Umbilical cord (tissue), 2 donors: ENCODE measurements around the gene KLF7. TPM values are rescaled to one million over a fixed set of nuclear protein-coding genes. Genes with fewer than 3 reads are reported as not detected.

ENCODE experiments used
- DNase-seq: peaks from one replicate; pipeline ENCODE4 v3.0.0-alpha.2; 2015; ENCODE audit warnings: low spot score
- total RNA-seq: library from RNA; depleted of rRNA; stranded (reverse); fragments of >200 nt; gene quantifications from one replicate; pipeline ENCODE4 v1.2.3, GENCODE V29; 2014; ENCODE audit warnings: low replicate concordance; ENCODE audit not compliant: insufficient read depth

KLF7 gene
- total RNA-seq, 1 donor from 2014 or later: 29.1 TPM

DNA sequence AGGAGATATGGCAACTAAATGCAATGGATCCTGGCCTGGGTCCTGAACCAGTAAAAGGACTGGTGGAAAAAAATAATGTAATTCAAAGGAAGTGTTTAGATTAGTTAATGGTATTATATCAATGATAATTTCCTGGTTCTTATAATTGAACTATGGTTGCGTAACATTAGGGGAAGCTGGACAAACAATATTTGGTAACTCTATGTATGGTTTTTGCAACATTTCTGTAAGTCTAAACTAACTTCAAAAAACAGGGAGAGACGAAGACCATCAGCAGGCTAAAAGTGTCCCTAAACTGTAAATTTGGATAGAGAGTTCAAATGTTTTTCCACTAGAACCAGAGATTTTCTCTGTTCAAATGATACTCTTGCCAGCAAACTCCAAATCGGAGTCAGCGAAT is 36.9 kb downstream of the KLF7 start:
- DNase-seq: no peak

DNA sequence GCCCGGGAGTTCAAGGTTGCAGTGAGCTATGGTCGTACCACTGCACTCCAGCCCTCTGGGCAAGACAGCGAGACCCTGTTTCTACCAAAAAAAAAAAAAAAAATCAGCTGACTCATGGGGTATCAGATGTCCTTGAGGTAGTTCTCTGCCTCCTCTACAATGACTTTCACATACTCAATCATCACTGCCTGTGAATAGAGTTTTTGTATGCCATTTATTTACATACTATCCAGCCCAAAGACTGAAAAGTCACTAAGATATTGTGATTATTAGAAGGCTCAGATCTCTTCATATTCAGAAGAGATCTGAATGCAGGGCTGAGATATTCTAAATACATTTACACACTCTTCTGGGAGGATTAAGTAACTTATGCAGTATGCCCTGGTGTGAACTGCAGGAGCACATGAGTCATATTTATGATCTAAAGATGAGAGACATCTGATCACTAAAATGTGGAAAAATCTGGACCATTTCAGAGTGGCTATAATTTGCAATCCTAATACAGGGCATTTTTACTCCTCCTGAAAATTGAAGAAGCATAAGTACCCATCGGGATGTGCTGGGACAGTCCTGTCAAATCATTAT is 38.9 kb downstream of the KLF7 start:
- DNase-seq: no peak

DNA sequence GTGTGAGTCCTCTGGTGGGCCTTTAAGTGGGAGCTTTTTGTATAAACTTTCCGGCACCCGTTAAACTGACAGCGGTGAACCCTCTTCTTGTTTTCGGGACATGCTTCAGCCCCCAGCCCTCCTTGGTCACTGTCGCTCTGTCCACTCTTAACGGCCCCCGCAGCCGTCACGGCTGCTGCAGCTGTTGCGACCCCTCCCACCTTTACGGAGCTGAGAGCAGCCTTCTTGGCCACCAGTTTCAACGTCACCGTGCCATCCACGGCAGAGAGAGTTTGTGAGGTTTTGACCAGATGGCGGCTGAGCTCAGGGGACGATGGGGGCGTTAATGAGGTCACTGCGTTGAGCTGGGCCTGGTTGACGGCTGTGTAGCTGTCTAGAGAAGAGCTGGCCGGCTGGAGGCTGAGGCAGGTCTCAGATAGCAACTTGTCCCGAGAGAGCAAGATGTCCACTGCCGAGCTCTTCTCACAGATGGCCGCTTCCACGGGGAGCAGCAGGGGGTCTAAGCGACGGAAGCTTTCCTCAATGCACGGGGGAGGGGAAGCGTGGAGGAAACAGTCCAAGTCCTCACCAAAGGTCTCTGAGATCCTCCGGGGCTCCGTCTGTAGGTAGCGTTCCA is 41.9 kb downstream of the KLF7 start:
- DNase-seq: no peak

DNA sequence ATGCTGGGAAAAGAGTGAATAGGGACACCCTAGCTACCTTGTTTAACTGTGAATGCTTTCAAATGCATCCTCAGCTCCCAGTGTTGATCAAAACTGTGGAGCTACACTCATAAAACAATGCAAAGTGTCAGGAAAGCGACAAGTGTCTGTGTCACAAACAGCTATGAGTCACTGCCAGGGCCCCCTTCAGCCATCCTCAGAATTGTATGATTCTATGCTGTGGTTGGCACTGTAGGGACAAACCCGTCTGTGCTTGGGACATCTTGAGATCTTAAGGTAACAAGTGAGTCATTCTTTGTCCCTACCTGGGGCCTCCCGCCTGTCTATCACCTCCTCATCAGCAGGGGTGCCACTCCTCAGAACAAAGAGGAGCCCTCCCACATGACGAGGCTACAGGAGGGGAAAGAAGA is 42.4 kb downstream of the KLF7 start:
- no peak for DNase-seq

DNA sequence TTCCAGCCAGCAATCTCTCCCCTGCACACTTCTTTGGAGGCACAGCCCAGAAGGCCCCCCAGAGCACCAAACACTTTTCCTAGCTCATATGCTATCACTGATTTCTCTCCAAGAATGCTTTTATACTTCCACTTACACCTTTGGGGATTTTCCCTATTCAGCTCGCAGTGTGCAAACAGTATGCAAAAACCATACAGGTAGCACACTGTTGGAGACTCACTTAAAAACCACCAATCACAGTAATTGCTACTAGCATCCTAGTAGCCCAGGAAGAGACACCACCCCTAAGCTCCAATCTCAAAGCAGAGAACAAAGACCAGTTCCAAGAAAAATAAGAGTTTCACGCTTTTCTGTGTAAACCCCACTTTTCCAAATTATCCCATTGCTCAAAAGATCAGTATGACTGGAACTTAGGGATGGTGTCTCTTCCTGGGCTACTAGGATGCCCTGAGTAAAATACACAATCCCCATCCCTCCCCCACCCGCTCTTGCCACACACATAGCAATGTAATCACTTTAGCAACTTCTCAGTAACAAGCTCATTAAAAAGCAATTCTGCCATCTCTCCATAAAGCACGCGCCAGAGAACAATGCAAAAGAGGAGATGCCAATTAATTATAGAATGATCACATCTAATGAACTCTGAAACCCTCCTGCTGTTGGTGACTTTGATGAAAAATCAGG is 43.0 kb downstream of the KLF7 start:
- DNase-seq: no peak

DNA sequence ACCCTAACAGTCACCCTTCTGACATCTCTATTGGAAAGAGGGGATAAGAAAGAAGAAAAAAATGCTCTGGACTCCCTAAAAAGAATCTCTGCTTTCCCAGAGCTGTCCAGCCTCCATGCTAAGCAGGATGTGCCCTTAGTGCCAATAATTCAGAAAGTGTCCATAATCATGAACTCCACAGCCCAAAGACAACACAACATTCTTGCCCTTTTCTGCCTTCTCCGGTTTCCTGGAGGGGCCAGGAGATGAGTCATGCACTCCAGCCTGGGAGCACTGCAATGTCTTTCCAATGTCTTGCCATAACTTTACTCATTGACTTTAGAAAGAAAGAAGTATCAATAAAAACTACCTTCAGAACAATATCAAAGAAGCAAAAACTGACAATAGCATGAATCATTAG is 44.0 kb downstream of the KLF7 start:
- no peak for DNase-seq

DNA sequence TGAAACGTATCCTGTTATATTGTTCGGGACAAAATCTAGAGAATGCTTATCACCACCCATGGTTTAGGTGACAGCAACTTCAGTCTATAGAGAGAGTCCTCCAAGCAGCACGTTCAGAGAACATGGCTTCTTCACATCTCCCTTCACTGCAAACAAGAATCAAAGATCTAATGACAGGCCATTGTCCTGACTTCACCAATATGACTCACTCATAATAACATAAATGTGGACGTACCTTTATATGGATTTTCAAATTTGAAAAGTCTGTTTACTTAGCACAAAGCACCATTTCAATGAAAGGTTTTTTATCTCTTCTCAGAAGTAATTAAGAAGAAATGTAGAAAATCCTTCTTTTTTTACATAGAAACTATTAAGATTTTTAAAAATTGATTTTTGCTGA is 46.7 kb downstream of the KLF7 start:
- no peak for DNase-seq

DNA sequence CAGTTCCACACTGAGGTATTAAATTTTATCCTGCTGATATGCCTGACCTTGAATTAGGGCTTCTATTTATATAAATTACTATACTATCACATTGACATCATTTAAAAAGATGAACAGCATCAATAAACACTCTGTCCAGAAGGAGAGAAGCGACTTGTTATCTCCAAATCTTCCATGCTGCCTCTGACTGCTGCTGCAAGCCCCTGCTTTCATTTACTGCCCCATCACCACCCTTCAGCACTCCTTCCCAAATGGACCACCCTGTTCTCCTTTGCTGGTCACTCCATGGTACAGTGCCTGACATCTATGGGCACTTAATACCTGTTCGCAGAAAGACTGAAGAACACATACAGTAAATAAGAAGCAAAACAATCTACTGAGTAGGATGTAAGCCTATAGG is 48.1 kb downstream of the KLF7 start:
- DNase-seq: no peak

DNA sequence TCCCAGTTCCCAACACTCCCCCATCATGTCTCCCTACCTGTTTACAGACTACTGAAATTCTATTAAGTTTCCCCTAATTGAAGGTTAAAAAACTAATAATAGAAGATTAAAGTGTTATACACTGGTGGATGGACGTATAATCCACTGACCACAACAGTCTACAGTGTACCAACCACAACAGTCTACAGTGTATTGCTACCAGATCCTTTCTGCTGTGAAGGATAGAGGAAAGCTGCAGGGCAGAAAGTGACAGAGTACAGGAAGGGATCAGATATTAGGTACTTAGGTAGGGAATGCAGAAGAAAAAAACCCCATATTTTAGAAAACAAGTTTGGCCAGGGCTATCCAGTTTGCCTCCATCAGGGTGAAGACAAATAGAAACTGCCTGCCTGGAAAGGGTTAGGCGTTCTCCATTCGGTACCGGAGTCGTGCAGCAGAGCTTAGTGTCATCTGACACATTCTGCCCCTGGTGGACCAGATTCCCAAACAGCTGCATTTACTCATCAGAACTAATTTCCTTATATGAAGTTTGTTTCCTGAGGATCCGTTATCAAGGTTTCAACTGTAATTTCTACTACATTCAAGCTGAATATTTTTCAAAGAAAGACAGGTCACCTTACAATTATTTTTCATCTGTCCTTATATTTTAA is 49.9 kb downstream of the KLF7 start:
- DNase-seq: no peak

DNA sequence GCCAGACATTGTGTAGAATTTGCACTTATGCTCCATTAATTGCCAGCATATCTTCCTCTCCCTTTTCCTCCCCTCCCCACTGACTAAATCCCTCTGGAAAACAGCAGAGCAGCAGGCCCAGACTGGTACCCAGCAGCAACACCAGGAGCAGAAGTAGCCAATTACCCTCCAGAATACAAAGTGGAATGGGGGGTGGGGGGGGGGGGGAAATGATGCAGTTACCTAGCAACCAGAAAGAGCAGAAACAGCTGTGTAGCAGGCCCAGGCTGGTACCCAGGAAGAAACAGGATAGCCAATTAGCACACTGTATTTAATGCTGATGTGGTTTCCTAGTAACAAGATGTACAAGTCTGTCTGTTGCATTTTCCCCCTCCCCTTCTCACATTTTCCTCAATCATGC is 52.3 kb downstream of the KLF7 start:
- no peak for DNase-seq

DNA sequence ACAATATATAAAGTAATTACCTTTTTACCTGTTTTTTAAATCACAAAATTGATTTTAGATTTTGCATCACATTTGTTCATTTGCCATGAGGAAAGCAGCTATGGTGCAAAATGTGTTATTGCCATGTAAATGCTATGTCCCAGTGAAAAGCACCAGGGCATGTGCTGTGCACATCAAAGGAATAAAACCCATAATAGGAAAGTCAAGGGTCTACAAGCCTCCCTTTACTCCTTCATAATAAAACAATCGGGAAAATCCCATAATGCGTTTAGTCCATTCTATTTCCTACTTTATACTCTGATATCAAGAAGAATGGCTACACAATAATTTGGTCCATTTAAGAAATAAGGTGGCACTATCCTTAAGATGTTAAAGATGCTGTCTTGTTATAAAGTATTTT is 53.0 kb downstream of the KLF7 start:
- DNase-seq: no peak

DNA sequence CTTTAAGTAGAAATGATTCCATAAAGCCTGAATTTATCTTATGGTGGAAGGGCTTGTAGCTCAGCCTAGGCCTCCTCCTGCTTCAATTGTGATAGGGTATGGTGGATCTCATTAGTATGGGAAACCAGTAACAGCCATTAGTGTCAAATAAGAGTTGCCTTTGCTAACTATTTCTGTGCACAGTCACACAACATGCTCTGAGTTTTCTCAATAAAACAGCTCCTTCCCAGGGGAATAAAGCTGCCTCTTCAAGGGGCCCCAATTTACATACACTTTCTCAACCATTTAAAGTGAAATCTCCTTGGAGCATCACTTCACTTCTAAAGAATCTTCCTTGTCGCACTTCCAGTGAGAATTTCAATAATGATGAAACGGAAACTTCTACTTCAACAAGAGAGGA is 53.4 kb downstream of the KLF7 start:
- DNase-seq: no peak

DNA sequence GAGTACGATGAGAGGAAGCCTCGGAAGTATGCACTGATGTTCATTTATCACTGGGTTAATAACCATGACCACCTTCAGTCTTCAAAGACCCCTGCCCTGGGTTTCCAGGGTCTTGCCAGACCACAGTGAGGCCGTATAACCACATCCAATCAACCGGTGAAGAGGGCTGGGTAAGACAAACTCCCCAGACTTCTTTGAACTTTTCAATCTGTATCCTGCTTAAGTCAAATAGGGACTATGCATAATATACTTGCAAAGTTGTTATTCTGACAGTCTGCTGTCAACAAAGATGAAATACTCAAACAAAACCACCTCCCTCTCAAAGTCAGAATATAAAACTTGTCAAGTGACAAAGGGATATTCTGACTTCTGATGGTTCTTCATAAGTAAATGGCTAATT is 54.0 kb downstream of the KLF7 start:
- no peak for DNase-seq

DNA sequence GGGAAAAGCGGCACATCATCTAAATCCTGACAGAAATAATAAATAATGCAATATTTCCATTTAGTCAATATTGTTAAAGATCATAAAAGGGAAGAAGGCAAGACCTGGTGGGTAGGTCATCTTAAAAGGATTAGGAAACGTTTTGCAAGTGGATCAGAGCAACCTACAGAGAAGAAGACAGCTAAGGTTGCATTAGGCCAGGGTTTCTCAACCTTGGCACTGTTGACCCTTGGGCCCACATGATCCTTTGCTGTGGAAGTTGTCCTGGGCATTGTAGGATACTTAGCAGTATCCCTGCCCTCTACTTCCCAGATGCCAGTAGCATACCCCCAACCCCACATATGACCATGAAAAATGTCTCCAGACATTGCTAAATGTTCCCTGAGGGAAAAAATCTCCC is 55.0 kb downstream of the KLF7 start:
- no peak for DNase-seq

DNA sequence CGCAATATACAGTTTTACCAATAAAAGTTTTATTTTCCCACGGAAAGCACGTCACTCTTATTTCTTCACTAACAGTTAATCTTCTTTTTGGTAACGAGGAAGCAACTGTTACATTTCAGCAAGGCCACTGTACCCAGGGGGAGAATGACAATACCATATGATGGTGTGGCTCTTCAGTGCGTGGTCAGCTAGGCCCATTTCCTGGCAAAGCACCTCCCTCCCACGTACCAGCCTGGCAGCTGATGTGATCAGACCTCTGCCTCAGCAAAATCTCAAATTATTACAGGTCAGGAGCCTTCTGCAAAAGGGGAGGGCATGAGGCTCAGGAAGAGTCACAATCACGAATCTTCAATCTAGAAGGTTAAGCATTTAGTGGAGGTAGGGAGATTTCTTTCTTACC is 55.4 kb downstream of the KLF7 start:
- no peak for DNase-seq

DNA sequence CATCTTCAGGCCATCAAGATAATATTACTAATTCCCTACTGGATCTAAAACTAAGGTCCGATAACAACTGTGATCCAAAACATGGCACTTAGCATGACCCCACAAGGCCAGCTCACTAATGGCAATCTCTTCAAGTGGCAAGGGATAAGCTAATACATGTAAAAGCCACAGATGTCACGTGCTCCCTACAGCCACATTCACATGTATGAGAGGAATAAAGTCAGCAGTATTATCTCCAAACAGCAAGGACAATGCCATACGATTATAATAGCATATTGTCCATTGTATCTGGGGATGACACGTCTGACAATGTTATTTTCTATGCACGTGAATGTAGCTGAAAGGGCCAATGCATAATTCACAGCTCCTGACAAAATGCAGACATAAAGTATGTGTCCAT is 56.0 kb downstream of the KLF7 start:
- no peak for DNase-seq

DNA sequence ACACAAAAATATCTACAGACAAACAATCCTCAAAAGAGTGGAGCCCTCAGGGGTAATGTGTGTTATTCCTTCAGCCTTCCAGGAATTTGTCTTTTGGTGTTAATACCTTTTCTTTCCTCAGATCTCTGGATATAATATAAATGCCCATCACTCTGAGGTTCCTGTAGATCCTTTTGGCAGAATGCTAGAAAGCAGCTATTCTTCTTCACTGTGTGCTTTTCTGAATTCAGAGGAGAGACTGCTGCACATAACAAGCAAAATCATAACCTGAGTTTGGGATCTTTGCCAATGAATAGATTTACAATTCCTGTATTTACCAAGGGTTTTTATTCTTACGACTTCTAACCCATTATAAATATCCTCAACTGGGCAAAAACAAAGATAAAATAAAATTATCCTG is 57.3 kb downstream of the KLF7 start:
- DNase-seq: no peak

DNA sequence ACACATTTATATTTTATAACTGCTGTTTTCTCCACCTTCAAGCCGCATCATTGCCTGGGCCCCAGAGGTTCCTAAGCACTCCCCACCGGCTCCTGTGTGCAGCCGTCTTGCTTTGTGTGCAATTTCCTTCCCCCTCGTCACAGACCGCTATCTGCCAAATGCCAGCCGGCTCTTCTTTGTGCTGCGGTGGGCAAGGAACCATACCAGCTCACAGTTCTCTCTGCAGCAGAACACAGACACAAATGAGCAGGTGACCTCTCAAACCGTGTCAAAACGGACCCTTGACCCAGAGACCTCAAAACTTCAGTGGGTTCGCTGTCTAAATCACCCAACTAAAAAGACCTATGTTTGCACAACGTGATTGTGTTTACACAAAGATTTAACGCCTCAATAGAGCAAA is 58.2 kb downstream of the KLF7 start:
- DNase-seq: no peak

DNA sequence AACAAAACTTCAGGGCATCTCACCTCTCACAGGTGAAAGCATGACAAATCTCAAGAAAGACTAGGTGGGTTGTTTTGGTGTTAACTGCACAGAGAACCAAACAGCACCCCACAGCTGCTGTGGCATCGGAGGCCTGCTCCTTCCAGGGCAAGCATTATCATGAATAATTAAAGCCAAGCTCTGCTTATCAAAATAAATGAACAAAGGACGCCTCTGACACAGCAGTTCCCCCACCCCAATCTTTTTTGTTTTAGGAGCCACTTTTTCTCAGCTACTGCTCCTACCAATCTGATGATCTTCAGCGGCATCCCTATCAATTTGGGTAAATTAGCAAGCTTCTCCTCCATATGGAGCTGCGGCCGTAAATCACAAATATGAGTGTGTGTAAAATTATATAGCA is 58.6 kb downstream of the KLF7 start:
- DNase-seq: no peak

DNA sequence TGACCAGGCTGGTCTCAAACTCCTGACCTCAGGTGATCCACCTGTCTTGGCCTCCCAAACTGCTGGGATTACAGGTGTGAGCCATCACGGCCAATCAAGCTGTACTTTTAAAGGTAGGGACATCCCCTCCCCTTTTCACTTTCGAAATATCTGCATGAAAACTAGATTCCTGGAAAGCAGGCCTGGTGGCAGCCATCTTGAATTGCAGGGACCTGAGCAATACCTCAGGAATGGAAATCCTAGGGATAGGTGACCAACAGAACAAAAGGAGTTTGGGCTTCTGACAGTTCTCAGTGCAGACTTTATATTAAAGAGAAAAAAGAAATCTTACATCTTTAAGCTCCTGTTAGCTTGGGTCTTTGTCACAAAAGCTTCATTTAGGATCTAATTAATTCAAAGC is 62.6 kb downstream of the KLF7 start:
- no peak for DNase-seq

DNA sequence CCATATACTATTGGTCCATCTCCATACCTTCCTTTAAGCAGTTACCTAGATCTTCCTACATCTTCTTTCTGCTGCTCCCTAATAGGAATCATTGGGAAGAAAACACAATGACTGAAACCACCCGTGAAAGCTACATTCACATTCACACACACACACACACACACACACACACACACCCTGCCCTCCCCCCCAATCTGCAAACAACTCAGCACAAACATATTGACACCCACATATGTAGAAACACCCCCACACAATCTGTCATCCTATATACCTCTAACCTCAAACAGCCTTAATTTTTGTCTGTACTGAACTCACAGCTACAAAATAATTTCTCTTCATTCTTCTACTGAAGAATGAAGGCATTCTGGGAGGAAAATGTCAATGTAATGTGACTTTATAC is 63.8 kb downstream of the KLF7 start:
- DNase-seq: no peak

DNA sequence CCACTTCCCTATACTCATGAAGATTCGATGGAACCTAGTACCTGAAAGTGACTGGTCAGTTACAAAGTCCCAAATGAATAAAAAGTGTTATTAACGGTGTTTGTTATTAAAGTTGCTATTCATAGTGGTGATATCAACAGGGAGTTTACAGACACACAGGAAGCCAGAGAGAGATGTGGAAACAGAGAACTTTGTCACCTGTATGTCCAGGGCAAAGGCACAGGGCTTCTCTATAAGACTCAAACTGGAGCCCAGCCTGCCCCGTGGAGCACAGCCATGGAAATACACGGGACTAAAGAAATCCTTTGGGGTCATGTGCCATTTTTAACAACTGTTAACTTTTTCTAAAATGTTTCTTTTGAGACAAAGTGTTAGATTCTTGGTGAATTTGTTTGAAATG is 68.5 kb downstream of the KLF7 start:
- DNase-seq: no peak

DNA sequence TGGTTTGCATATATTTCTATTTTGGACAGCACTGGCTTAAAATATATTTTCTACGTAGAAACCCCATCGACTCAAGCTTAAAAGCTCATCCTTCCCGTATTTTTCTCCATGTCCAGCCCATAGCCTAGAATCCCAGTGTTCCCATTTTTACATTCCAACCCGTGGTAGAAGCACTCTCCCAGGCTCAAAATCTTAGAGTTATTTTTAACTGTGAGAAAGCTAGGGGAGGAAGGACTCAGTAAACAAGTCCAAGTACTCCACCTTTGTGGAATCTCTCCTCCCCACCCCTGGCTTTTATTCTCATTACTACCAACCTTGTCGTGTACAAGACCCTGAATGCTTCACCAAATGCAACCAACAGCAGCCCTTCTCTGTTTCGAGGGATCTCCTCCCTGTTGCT is 69.8 kb downstream of the KLF7 start:
- no peak for DNase-seq
